ENCODE data around the gene RNASE12.

The RNASE12 gene

GRCh38 chr14:20592574-20592973 lies 1.4 kb upstream of the RNASE12 start:
- Histone ChIP-seq H3K9me3 (0 out of 2 replicates have a peak, but pooled peaks cover 3% of the 10 kb centered on the region), H3K27me3 (peaks cover 28% of the 10 kb centered on the region), H3K4me3 (ENCODE audit: low read depth, low read length) (no peak overlapping the region), H3K4me1 (no peaks in the 10 kb centered on the region), H3K36me3 (no peaks in the 10 kb centered on the region)
- DNase-seq, result no peak
- TF ChIP-seq CTCF (IDR thresholded peaks at IDR 0.05; ENCODE audit: low read depth, low read length), result no peak

- Histone ChIP-seq H3K27me3 (peaks cover 43% of the 10 kb centered on the region), H3K36me3 (no peaks in the 10 kb centered on the region), H3K9me3 (0 out of 2 replicates have a peak, but pooled peaks cover 3% of the 10 kb centered on the region), H3K4me1 (no peaks in the 10 kb centered on the region), H3K4me3 (ENCODE audit: low read depth, low read length) (no peak within 1 kb of the TSS)
- TF ChIP-seq CTCF (IDR thresholded peaks at IDR 0.05; ENCODE audit: low read depth, low read length), result no peak
- DNase-seq, result no peak
Observed at GRCh38 chr14:20587489-20588154, 3.6 kb downstream of the RNASE12 start, which contains the start of gene RNASE11. RNASE11 (minus strand) TSS chr14:20588001.

GRCh38 chr14:20583908-20584307 lies 7.3 kb downstream of the RNASE12 start:
- no peak for TF ChIP-seq CTCF (IDR thresholded peaks at IDR 0.05; ENCODE audit: low read depth, low read length)
- DNase-seq, result no peak
- Histone ChIP-seq H3K27me3 (peaks cover 20% of the 10 kb centered on the region), H3K4me1 (no peaks in the 10 kb centered on the region), H3K9me3 (no peaks in the 10 kb centered on the region), H3K36me3 (no peaks in the 10 kb centered on the region), H3K4me3 (ENCODE audit: low read depth, low read length) (no peak overlapping the region)

- Histone ChIP-seq H3K9me3 (no peaks in the 10 kb centered on the region), H3K4me1 (no peaks in the 10 kb centered on the region), H3K36me3 (no peaks in the 10 kb centered on the region), H3K27me3 (peaks cover 22% of the 10 kb centered on the region), H3K4me3 (ENCODE audit: low read depth, low read length) (no peak overlapping the region)
- DNase-seq, result no peak
- no peak for TF ChIP-seq CTCF (IDR thresholded peaks at IDR 0.05; ENCODE audit: low read depth, low read length)
Observed at GRCh38 chr14:20583142-20583541, 8.0 kb downstream of the RNASE12 start.

GRCh38 chr14:20580242-20580641 lies 10.9 kb downstream of the RNASE12 start:
- H3K4me1 ChIP-seq, result no peaks in the 10 kb centered on the region
- DNase-seq, result no peak

More at GRCh38 chr14:20580242-20580641, 10.9 kb downstream of the RNASE12 start:
- Histone ChIP-seq H3K27me3 (peaks cover 18% of the 10 kb centered on the region), H3K36me3 (no peaks in the 10 kb centered on the region), H3K9me3 (no peaks in the 10 kb centered on the region), H3K4me3 (ENCODE audit: low read depth, low read length) (no peak overlapping the region)
- TF ChIP-seq CTCF (IDR thresholded peaks at IDR 0.05; ENCODE audit: low read depth, low read length), result no peak
